GM12801 (cell line): ENCODE data around the gene MAMSTR.

Source experiments
- TF ChIP-seq, protein P1 (sequence below): IDR thresholded peaks from one replicate; pipeline ENCODE4 v1.5.1; 2011; ENCODE audit warnings: control low read depth; ENCODE audit not compliant: insufficient read length; ENCODE audit errors: extremely low read depth

The MAMSTR gene

GRCh38 chr19:48695743-48696352 lies 23.7 kb downstream of the MAMSTR start, which contains the start of gene FUT2:
TSS of gene FUT2 (plus strand) at chr19:48695971. CDS start at chr19:48702957, 6,986 bp downstream.
- TF ChIP-seq, protein P1, sequence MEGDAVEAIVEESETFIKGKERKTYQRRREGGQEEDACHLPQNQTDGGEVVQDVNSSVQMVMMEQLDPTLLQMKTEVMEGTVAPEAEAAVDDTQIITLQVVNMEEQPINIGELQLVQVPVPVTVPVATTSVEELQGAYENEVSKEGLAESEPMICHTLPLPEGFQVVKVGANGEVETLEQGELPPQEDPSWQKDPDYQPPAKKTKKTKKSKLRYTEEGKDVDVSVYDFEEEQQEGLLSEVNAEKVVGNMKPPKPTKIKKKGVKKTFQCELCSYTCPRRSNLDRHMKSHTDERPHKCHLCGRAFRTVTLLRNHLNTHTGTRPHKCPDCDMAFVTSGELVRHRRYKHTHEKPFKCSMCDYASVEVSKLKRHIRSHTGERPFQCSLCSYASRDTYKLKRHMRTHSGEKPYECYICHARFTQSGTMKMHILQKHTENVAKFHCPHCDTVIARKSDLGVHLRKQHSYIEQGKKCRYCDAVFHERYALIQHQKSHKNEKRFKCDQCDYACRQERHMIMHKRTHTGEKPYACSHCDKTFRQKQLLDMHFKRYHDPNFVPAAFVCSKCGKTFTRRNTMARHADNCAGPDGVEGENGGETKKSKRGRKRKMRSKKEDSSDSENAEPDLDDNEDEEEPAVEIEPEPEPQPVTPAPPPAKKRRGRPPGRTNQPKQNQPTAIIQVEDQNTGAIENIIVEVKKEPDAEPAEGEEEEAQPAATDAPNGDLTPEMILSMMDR, result no peak

DNA sequence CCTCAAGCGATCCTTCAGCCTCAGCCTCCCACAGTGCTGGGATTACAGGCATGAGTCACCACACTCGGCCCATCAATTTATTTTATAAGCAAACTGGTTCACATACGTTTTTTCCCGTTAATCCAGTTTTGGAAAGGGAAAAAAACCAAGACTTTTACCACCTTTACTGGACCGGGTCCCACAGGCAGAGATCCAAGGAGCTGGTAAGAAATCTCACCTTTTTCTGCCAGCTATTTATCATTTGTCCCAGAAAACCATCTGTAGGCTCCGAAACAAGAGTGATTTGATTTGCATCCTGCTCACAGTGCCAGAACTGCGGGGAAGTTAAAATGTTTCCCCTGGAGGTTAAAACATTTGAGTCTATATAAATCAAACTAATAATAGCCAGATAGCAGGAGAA lies 30.1 kb downstream of the MAMSTR start:
- TF ChIP-seq, protein P1, result no peak

DNA sequence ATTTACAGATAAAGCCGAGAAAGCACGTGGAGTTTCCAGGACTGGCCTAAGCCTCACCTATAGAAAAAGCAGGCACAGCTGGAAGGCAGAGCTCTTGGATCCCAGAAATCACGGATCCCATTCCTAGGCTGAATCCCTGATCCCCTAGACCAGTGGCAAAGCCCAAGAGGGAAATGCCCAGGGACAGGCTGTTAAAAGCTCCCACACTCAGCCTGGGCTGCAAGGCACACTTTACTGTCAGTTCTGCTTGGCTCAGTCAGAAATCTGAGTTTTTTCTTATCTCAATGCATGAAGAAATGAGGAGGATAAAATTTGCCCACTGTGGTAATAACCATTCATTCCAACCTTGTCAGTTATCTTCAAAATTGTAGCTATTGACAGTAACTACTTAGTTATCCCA lies 31.7 kb downstream of the MAMSTR start:
- TF ChIP-seq, protein P1, result no peak

DNA sequence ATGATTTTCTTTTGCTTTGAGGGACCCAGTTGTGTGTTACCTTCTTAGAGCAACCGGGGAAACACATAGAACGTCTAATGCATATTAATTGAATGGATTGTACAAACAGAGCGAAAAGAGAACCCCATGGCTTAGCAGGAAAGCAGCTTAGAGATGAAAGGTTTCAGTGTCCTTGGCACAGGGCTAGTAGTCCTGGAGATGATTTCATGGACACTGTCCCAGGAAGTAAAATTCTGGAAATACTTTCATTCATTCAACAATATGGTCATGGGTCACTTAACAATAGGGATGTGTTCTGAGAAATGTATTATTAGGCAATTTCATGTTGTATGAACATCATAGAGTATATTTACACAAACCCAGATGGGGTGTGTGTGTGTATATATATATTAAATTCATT lies 33.4 kb downstream of the MAMSTR start:
- TF ChIP-seq, protein P1, result no peak

DNA sequence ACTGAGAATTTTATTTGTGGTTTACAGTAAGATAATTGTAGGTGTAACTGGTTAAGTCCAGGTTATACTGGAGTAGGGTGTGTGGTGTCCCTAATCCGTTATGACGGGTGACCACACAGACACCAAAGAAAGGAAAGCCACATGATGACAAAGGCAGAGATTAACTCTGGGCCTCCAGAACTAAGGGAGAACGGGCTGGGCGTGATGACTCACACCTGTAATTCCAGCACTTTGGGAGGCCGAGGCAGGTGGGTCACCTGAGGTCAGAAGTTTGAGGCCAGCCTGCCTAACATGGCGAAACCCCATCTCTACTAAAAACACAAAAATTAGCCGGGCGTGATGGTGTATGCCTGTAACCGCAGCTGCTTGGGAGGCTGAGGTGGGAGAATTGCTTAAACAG lies 33.9 kb downstream of the MAMSTR start:
- TF ChIP-seq, protein P1, result no peak

DNA sequence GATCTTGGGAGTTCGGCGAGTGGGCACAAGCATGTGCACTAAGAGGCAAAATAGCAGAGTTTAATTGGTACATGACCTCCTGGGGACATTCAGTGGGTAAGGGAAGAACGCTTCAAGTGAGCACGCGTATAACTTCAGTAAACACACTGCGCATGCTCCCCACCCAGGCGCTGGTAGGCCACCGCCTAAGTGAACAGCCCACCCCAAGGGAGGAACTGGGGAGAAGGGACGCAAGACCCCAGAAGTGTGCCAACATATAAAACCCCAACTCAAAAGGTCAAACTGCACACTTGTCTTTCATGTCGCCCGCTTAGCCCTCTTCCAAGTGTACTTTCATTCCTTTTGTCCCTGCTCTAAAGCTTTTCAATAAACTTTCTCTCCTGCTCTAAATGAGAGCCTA lies 36.2 kb downstream of the MAMSTR start:
- TF ChIP-seq, protein P1, result no peak

DNA sequence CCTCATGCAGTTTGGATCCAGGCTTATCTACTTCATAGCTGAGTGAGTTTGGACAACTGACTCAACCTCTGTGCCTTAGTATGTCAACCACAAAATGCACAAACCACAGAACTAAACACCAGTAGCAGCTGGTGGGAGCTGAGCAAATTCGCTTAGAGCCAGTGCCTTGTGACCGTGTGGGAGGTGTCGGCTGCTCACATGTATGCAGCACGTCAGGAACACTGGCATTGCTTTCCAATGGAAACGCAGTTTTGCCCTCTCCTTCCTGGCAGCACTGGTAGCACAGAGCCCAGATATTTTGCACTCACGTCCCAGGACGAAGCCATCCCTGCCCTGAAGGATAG lies 38.4 kb downstream of the MAMSTR start:
- TF ChIP-seq, protein P1, result no peak
